HCT116 (cell line): ENCODE measurements around the gene PSMG1.

ENCODE experiments used
- ELF1 ChIP-seq: IDR thresholded peaks from 2 replicates; pipeline ENCODE4 v1.6.1; 2012; ENCODE audit warnings: low read depth, borderline replicate concordance
- TCF7L2 ChIP-seq: IDR thresholded peaks from 2 replicates; pipeline ENCODE4 v1.7.0; 2011; ENCODE audit warnings: borderline replicate concordance, inconsistent platforms; ENCODE audit not compliant: insufficient read depth, insufficient read length; ENCODE audit errors: extremely low read depth

DNA sequence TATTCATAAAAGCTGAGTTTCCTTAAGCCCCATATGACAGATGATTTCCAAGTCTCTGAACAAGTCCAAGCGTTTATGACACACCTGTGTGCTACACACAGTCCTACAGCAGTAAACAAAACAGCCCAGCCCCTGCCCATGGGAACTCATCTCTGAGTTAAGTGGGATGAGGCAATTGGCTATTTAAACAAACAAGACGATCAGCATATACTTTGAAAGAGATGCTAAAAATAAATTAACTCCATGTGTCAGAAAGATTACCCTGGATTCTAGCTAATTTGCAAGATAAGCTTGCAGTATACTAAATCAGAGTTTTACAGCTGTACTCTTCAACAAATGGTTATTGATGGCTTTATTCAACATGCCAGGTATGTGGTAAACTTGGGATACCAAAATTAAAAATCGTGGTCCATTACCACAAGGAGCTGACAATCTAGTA, 7.0 kb downstream of the PSMG1 start:
- no peak for TF ChIP-seq ELF1
- TF ChIP-seq TCF7L2 = no peak
